KMS-11 (cell line): ENCODE data around the gene ZDHHC8.

Experiments
- H2AFZ ChIP-seq: fragments of 200-600 bp; sonication (generic); 2 replicates; pipeline ENCODE4 v1.6.1; 2016; ENCODE audit warnings: antibody characterized with exemption, mixed run types, low read depth
- H3K27ac ChIP-seq: fragments of 200-600 bp; sonication (generic); 2 replicates; pipeline ENCODE4 v1.6.1; 2016; ENCODE audit warnings: mild to moderate bottlenecking, mixed run types
- H3K27me3 ChIP-seq: fragments of 200-600 bp; sonication (generic); 2 replicates; pipeline ENCODE4 v1.6.1; 2017; ENCODE audit warnings: mild to moderate bottlenecking, low read depth, mixed run types, moderate library complexity; ENCODE audit not compliant: insufficient read depth
- H3K36me3 ChIP-seq: fragments of 200-600 bp; sonication (generic); 2 replicates; pipeline ENCODE4 v1.6.1; 2017; ENCODE audit warnings: mild to moderate bottlenecking, mixed run types; ENCODE audit not compliant: insufficient read depth
- H3K4me1 ChIP-seq: fragments of 200-600 bp; sonication (generic); 2 replicates; pipeline ENCODE4 v1.6.1; 2016; ENCODE audit warnings: mild to moderate bottlenecking, low read depth, mixed run types; ENCODE audit not compliant: poor library complexity, severe bottlenecking
- H3K4me2 ChIP-seq: fragments of 200-600 bp; sonication (generic); 2 replicates; pipeline ENCODE4 v1.7.0; 2016; ENCODE audit warnings: mild to moderate bottlenecking, mixed run types
- H3K4me3 ChIP-seq: fragments of 200-600 bp; sonication (generic); IDR thresholded peaks from 2 replicates; pipeline ENCODE4 v1.6.1; 2017; ENCODE audit warnings: low read depth, low read length, mixed read lengths; ENCODE audit not compliant: insufficient read depth
- H3K79me2 ChIP-seq: fragments of 200-600 bp; sonication (generic); 2 replicates; pipeline ENCODE4 v1.6.1; 2016; ENCODE audit warnings: low read depth, mixed run types; ENCODE audit not compliant: insufficient read depth
- H3K9ac ChIP-seq: fragments of 200-600 bp; sonication (generic); 2 replicates; pipeline ENCODE4 v1.6.1; 2016; ENCODE audit warnings: mild to moderate bottlenecking, mixed run types
- H4K20me1 ChIP-seq: fragments of 200-600 bp; sonication (generic); 2 replicates; pipeline ENCODE4 v1.6.1; 2016; ENCODE audit warnings: mild to moderate bottlenecking, mixed run types; ENCODE audit not compliant: insufficient read depth
- CTCF ChIP-seq: fragments of 200-600 bp; sonication (generic); conservative IDR thresholded peaks from 2 replicates; pipeline ENCODE4 v1.6.1; 2017; ENCODE audit warnings: low read depth, mild to moderate bottlenecking, antibody characterized with exemption, low read length, moderate library complexity, mixed read lengths

The ZDHHC8 gene

GRCh38 chr22:20107471-20107901, 24.1 kb upstream of the ZDHHC8 start:
- Histone ChIP-seq H3K9ac (no peak overlapping the region), H3K4me2 (no peak overlapping the region), H3K4me1 (no peaks in the 10 kb centered on the region), H3K4me3 (no peak overlapping the region), H3K27ac (no peak overlapping the region), H3K27me3 (no peaks in the 10 kb centered on the region), H2AFZ (no peak overlapping the region), H4K20me1 (no peaks in the 10 kb centered on the region), H3K36me3 (no peaks in the 10 kb centered on the region), H3K79me2 (no peaks in the 10 kb centered on the region)
- no peak for TF ChIP-seq CTCF

GRCh38 chr22:20107951-20108756, 23.4 kb upstream of the ZDHHC8 start:
- no peaks in the 10 kb centered on the region for H3K27me3 ChIP-seq
- no peaks in the 10 kb centered on the region for H3K36me3 ChIP-seq
- no peaks in the 10 kb centered on the region for H3K79me2 ChIP-seq
- no peak overlapping the region for H3K4me2 ChIP-seq
- no peaks in the 10 kb centered on the region for H3K4me1 ChIP-seq
- no peak overlapping the region for H3K9ac ChIP-seq
- no peaks in the 10 kb centered on the region for H4K20me1 ChIP-seq
- H3K4me3 ChIP-seq = no peak overlapping the region
- no peak for TF ChIP-seq CTCF
- H2AFZ ChIP-seq = no peak overlapping the region
- no peak overlapping the region for H3K27ac ChIP-seq

GRCh38 chr22:20108757-20109230, 22.8 kb upstream of the ZDHHC8 start:
- Histone ChIP-seq H3K27me3 (no peaks in the 10 kb centered on the region), H3K79me2 (no peaks in the 10 kb centered on the region), H4K20me1 (no peaks in the 10 kb centered on the region), H2AFZ (no peak overlapping the region), H3K4me2 (no peak overlapping the region), H3K9ac (no peak overlapping the region), H3K4me3 (no peak overlapping the region), H3K36me3 (no peaks in the 10 kb centered on the region), H3K27ac (no peak overlapping the region), H3K4me1 (no peaks in the 10 kb centered on the region)
- TF ChIP-seq CTCF = no peak

GRCh38 chr22:20109411-20110358, 21.9 kb upstream of the ZDHHC8 start:
- Histone ChIP-seq H3K27ac (no peak overlapping the region), H2AFZ (no peak overlapping the region), H3K9ac (no peak overlapping the region), H3K79me2 (peaks cover under 1% of the 10 kb centered on the region; the same call in 1 of the 2 replicates), H3K27me3 (no peaks in the 10 kb centered on the region), H3K4me1 (no peaks in the 10 kb centered on the region), H3K4me2 (no peak overlapping the region), H3K4me3 (no peak overlapping the region), H3K36me3 (no peaks in the 10 kb centered on the region), H4K20me1 (no peaks in the 10 kb centered on the region)
- no peak for TF ChIP-seq CTCF
